Fibroblast of the aortic adventitia (primary cell): ENCODE data around the gene BCORL1. TPM values are rescaled to one million over a fixed set of nuclear protein-coding genes. Genes with fewer than 3 reads are reported as not detected.

Experiments
- DNase-seq: peaks from one replicate; pipeline ENCODE4 v3.0.0-alpha.2; 2010; ENCODE audit warnings: low read depth
- H3K4me3 ChIP-seq: 2 replicates; pipeline ENCODE4 v1.5.1; 2011; ENCODE audit warnings: low read depth, mild to moderate bottlenecking, control low read depth, low read length, moderate library complexity
- CTCF ChIP-seq: IDR thresholded peaks from 2 replicates; pipeline ENCODE4 v1.5.1; 2011; ENCODE audit warnings: mild to moderate bottlenecking, low read length, control low read depth, inconsistent platforms; ENCODE audit not compliant: insufficient read depth
- total RNA-seq: library from RNA; depleted of rRNA; stranded (reverse); fragments of >200 nt; gene quantifications from 2 replicates; pipeline ENCODE4 v1.2.3, GENCODE V29; 2012; ENCODE audit warnings: low replicate concordance

BCORL1 gene
- total RNA-seq, 1 donor = 1.9 TPM

- no peak for TF ChIP-seq CTCF
- no peak overlapping the region for H3K4me3 ChIP-seq
- DNase-seq = no peak
Observed at GRCh38 chrX:130002541-130002940, 20.1 kb downstream of the BCORL1 start.

- TF ChIP-seq CTCF = no peak
- H3K4me3 ChIP-seq = no peak overlapping the region
- no peak for DNase-seq
Observed at GRCh38 chrX:130005089-130005807, 22.8 kb downstream of the BCORL1 start.

GRCh38 chrX:130009658-130010223 is 27.3 kb downstream of the BCORL1 start:
- no peak overlapping the region for H3K4me3 ChIP-seq
- no peak for TF ChIP-seq CTCF
- no peak for DNase-seq

GRCh38 chrX:130012683-130013082 is 30.2 kb downstream of the BCORL1 start:
- no peak for DNase-seq
- TF ChIP-seq CTCF = no peak
- H3K4me3 ChIP-seq = no peak overlapping the region

GRCh38 chrX:130013661-130014060 is 31.2 kb downstream of the BCORL1 start:
- DNase-seq = no peak
- no peak overlapping the region for H3K4me3 ChIP-seq
- TF ChIP-seq CTCF = no peak

- H3K4me3 ChIP-seq = no peak overlapping the region
- no peak for DNase-seq
- no peak for TF ChIP-seq CTCF
Observed at GRCh38 chrX:130014356-130014755, 31.9 kb downstream of the BCORL1 start.
